HCEC 1CT (cell line): ENCODE results near the gene PTGER1.
"Not testable (repeated sequence)": the region's sequence is repeated elsewhere in the genome, so short reads cannot be mapped to it uniquely, and the experiment has no call there.

Source experiments
- DNase-seq: peaks from one replicate; pipeline ENCODE4 v3.0.0-alpha.2; 2017

PTGER1 gene

DNA sequence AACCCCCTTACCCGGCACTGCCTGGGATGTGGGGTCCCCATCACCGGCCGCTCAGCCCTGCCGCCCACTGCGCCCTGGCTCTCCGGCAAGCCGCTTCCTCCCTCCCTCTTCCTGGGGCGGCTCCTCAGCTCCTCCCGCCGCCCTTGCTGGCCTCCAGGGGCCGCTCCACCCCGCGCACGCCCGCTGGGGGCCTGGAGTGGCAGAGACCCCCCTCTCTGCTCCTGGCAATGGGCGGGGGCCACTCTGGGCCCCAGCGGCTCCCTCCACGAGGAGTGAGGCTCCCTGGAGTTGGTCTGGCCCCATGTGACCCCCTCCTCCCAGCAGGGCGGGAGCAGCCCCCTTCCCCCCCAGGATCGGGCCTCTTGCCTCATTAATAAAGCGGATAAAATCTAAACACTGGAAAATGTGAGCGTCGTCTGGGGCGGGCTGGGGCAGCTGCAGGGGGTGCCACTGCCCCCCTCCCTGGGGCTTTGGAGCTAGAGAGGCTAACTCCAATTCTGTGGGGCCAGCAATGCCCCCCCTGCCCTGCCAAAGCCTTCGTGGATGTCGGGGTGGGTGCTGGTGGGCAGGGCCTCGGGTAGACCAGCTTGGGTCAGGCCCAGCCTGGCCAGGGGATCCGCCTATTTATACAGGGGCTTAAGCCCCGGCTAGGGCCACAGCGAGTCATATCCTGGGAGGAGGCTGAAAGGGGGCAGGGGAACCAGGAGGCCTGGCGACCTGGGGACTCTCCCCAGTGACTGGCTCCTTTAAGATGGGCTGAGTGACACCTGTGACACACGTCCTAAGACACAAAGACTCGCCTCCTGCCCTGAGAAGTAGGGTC, at the start of gene PTGER1:
Gene PTGER1, minus strand, starts transcription at position 104 of the 823 bp plus-strand sequence. CDS start 1,034 bp downstream, outside the sequence.
- DNase-seq = no peak

DNA sequence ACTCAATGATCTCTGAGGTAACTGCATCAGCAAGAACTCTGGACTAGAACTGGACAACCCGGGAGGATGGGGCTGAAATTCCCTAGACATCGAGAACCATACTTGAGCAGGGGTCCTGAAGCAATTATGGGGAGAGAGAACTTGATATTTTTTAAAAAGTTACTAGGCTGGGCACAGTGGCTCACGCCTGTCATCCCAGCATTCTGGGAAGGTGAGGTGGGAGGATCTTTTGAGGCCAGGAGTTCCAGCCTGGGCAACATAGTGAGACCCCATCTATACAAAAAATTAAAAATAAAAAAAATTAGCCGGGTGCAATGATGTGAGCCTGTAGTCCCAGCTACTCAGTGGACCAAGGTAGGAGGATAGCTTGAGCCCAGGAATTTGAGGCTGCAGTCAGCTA, 45.4 kb upstream of the PTGER1 start:
- DNase-seq = no peak

- DNase-seq = no peak
These were observed 44.8 kb upstream of the PTGER1 start for GRCh38 chr19:14519860-14520407.

- DNase-seq = no peak
These were observed 44.2 kb upstream of the PTGER1 start for GRCh38 chr19:14519245-14519859.

GRCh38 chr19:14517840-14518505, 42.8 kb upstream of the PTGER1 start, which contains the start of gene DNAJB1:
DNAJB1 (minus strand) TSS chr19:14518397; CDS start chr19:14518349, 48 bp downstream.
- DNase-seq = peak; percentile 78

- no peak for DNase-seq
These were observed 42.3 kb upstream of the PTGER1 start for GRCh38 chr19:14517446-14517839.

GRCh38 chr19:14516746-14517438, 41.7 kb upstream of the PTGER1 start:
- no peak for DNase-seq

DNA sequence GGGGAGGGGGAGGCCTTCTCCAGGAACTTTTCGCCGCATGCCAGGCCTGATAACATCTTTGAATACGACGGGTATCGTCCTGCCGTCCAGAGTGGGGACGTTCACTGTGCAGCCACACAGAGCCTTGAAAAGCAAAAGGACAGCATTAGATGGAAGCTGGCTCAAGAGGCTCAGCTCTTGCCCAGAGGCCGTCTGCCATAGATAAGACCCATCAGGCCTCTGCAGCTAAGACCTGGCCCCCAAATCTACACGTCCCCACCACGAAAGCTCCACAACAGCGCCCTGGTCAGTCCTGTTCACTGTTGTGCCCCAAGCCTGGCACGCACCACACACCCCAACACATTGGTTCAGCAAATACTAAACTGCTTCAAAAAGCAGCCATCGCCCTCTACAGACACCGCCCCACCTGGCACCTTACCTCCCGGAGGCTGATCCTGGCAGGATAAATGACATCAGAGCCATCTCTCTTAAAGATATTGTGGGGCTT, 40.9 kb upstream of the PTGER1 start:
- DNase-seq = no peak

DNA sequence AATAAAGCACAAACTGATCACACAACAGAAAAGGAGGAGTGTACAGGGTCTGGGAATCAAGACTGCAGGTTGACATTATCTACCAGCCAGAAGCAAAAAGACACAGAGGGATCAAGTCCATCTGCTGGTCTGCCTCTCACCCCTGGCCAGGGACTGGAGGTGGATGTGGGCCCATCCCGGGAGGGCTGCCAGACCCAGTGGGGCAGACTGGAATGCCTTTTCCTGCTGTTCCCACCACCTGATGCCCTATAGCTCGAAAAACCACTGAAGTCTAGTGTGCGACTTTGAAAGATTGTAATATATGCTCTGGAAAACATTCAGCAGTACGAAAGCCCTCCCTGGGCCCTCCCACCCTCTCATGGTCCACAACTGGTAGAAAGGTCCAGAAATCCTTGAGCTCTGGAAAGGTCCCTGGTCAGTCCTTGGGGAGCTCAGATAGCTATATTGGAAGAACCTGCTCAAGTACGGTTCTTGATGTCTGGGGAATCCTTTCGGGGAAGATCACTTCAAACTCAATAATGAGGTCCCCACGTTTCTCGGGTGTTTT, 40.4 kb upstream of the PTGER1 start:
- no peak for DNase-seq

- DNase-seq = no peak
These were observed 39.2 kb upstream of the PTGER1 start for GRCh38 chr19:14514215-14514863.

GRCh38 chr19:14512406-14512961, 37.3 kb upstream of the PTGER1 start:
- DNase-seq = no peak

DNA sequence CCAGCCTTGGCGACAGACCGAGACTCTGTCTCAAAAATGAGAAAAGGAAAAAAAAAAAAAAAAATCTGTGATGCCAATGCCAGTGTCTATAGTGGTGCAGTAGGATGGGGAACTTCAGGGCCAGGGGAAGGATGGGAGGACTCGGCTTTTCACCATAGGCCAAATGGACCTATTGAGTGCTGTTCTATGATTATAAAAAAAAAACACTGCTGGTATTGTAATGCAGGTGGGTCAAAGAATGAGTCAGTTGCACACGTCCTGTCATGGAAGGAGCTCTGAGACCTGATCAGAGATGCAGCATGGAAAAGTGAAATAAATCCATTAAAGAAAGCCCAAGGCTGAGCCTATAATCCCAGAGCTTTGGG, 36.1 kb upstream of the PTGER1 start:
- no peak for DNase-seq

DNA sequence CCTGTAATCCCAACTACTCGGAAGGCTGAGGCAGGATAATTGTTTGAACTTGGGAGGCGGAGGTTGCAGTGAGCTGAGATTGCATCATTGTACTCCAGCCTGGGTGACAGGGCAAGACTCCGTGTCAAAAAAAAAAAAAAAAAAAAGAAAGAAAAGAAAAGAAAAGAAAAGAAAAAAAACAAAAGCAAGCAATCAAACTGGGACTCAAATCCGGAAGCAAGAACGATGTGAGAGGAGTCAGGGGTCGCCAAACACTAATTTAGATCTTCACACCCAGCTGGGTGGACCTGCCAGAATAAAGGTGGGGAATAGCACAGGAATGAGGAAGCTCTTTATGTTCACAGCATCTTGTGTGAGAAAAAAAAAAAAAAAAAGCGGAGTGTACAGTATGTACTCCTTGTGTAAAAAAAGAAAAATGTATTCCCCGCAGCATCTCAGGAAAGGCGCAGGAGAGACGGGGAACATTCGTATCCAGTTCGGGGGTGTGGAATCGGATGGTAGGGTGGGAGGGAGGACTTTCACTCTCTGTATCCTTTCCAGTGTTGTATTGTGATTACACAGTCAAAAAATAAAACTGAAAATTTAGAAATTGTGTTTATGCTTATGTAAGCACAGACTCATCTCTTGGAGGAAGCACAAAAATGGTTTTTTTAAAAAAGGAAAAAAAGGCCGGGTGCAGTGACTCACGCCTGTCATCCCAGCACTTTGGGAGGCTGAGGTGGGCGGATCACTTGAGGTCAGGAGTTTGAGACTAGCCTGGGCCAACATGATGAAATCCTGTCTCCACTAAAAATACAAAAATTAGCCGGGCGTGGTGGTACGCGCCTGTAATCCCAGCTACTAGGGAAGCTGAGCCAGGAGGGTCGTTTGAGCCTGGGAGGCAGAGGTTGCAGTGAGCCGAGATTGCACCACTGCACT, 35.4 kb upstream of the PTGER1 start:
- DNase-seq = peak; percentile 86

GRCh38 chr19:14507704-14508542, 32.8 kb upstream of the PTGER1 start:
- DNase-seq = peak; percentile 71

DNA sequence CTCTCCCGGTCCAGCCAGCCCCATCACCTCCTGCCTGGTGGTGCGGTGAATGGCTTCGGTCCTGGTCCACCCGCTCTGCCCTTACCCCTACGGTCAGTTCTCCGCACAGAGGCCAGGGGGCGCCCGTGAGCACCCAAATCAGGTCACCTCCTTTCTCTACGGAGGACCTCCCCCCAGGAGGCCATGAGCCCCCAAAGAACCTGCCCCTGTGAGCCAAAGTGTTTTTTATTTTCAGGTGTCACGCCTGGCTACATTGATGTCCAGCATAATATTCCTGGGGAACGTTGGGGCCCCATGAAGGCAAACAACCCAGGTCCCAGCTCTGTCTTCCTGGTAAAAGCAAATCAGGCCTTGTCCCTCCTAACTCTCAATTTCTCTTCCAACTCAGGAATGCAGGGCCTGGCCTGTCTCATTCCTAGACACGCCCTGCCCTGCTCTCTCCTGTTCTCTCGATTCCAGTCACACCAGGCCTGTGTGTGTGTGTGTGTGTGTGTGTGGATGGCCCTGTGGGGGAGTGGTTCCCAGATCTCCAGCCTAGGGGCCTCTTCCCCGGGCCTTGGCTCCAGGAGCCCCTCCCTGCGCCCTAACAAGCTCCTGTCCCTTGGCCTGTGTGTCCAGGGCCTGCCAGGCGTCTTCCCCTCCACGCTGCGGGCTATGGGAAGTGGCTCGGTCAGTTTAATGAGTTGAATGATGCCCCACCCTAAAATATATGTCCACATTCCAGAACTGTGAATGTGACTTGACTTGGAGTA, 30.5 kb upstream of the PTGER1 start:
- DNase-seq = peak; percentile 87

DNA sequence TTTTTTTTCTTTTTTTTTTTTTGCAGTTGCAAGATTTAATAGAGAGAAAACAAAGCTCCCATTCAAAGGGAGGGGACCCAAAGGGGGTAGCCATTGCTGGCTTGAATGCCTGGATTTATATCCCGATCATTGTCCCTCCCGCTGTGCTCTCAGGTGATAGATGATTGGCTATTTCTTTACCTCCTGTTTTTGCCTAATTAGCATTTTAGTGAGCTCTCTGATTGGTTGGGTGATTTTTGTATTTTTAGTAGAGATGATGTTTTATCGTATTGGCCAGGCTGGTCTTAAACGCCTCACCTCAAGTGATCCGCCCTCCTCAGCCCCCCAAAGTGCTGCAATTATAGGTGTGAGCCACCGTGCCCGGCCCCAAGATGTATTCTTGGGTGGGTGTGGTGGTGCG, 29.4 kb upstream of the PTGER1 start:
- DNase-seq = not testable (repeated sequence)

DNA sequence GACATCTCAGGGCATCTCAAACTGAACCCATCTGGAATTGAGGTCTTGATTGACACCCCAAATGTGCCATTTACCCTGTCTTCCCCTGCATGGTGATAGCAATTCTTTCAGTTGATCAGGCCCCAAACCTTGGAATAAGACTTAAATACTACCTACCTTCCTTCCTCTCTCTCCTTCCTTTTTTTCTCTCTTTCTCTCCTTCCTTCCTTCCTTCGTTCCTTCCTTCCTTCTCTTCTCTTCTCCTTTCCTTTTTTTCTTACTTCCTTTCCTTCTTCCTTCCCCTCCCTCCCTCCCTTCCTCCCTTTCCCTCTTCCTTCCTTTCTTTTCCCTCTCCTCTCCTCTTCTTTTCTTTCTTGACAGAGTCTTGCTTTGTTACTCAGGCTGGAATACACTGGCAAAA, 28.1 kb upstream of the PTGER1 start:
- DNase-seq = no peak

DNA sequence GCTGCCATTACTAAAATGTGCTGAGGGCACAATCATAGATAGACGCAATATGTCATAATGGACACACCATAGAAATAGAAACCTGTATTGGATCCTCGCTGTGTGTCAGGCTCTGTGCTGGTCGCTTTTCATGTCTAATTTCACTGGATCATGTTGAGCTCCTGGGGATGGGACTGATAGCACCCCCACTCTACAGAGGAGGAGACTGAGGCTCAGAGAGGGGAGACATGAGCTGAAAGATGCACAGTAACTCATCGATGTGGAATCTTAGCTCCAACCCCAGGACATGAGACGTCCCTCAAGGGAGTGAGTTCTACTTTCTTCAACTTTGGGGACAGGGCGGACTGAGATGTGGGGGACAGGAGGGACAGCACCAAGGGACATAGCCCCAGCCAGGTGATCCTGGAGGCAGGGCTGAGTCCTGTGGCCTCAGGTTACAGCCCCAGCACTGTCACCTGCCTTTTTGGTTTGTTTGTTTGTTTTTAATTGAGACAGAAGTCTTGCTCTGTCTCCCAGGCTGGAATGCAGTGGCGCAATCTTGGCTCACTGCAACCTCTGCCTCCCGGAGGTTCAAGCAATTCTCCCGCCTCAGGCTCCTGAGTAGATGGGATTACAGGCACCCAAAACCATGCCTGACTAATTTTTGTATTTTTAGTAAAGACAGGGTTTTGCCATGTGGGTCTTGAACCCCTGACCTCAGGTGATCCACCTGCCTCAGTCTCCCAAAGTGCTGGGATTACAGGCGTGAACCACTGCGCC, 27.4 kb upstream of the PTGER1 start:
- no peak for DNase-seq
